A549 (cell line): ENCODE data around the gene DRP2.

Experiments used
- CTCF ChIP-seq: fragments of >200 bp; sonication (Bioruptor Twin); formaldehyde crosslinking; IDR thresholded peaks from 3 replicates; pipeline ENCODE4 v1.5.1; 2016
- FOSL2 ChIP-seq, 2 experiments: fragments of 450-650 bp in 1 of 2; fragments of >200 bp in 1 of 2; sonication (Bioruptor Twin) in 1 of 2; formaldehyde crosslinking; IDR thresholded peaks; 2 replicates each; pipeline versions ENCODE4 v1.5.0 to v1.6.1; 2016 to 2020; ENCODE audit warnings: mild to moderate bottlenecking in 1 of 2, moderate library complexity in 1 of 2
- PHF8 ChIP-seq: fragments of 200-600 bp; sonication (generic); IDR thresholded peaks from 2 replicates; pipeline ENCODE4 v1.6.1; 2016; ENCODE audit warnings: low read depth, mild to moderate bottlenecking, antibody characterized with exemption, moderate library complexity, borderline replicate concordance
- REST ChIP-seq: fragments of 200-600 bp; sonication (generic); IDR thresholded peaks from 2 replicates; pipeline ENCODE4 v1.6.1; 2016; ENCODE audit warnings: antibody characterized with exemption, mild to moderate bottlenecking, moderate library complexity

- TF ChIP-seq FOSL2 (IDR thresholded peaks at IDR 0.05) (no peak), FOSL2 (CRISPR knock-in tag; IDR thresholded peaks at IDR 0.05) (no peak), CTCF (no peak), REST (no peak), PHF8 (no peak)
Measured at GRCh38 chrX:101223226-101223625, 3.6 kb downstream of the DRP2 start.
